ENCODE measurements around the gene EXOC6B.

Gene EXOC6B

DNA sequence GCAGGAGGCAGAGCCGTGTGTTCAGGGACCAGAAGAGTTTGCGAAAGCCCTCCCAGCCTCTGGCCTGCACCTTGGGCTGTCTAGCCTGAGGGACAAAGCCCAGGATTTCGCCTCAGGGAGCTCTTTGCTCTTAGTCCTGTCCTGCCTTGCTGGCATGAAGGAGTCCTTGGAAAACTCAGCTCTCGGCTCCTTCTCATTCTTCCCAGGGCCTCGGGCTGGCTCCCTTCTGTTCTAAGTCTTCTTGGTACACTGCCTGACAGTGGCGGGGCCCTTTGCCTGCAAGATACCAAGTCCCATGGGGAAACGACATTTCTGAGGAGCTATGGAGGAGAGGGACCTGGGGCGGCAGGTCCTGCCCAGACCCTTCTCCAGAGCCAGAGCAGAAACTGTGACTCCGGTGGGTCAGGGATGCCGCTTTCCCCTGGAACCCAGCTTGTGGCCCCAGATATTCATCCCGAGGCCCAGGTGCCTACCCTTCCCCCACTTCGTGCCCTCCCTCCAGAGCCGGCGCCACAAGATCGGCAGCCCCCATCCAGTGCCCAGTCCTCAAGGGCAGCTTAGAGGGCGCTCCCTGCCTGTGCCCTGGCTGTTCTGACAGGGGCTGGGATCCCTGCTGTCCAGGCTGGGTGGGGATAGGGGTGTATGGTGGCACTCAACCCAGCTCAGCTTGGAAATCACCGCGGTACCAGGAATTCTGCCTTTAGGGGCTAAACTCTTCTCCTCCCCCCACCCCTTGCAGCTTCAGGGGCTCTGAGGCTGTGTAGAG is 672.6 kb downstream of the EXOC6B start:
- no peak for DNase-seq

DNA sequence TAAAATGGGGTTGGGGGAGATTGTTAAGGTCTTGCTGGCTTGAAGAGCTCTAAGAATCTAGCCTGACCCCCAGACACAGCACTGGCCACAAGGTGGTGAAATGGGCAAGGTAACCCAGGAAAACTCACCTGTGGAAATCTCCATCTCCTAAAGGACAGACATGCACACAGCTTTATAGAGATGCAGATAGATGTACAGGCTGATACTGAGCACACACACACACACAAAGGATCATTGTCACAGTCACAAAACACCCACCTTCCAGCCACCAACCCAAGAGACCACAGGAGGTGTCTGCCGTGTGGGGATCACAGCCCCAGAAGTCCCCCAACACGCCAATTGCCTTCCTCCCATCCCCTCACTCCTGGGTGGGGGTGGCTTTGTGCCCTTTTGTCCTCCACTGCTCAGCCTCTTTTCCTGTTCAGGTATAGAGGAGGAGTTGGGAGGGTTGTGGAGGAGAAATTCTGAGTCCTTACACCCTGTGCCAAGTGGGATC is 674.9 kb downstream of the EXOC6B start:
- no peak for DNase-seq

DNA sequence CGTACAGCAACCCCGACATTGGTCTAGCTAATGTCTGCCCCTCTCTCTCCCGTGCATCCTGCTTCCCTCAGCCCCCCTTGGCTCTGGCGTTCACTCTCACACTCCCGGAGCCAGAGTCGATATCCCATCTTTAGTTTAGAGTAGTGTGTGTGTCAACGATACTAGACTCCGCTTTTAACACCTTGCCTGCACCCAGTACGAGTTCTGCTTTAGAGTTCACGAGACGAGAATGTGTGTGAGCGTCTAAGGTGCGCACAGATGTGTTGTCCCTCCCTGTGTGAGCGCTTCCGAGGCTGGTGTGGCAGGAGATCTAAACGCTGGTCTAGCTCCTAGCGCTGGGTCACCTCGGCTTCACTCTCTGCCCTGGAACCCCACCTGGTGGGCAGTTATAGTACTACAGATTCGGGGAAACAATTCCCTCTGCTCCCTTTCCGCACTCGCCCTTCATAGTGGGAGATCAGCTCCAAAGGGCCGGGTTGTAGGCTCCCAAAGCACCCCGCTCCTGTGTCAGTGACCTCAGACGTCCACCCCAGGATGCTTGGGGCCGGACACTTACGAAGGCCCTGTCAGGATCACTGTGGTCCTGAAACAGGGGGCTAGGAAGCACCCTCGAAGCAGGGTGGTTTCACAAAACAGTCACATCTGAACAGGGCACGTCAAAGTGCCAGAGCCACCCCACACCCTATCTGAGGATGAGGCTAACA is 675.5 kb downstream of the EXOC6B start:
- DNase-seq, result peak; percentile 61

DNA sequence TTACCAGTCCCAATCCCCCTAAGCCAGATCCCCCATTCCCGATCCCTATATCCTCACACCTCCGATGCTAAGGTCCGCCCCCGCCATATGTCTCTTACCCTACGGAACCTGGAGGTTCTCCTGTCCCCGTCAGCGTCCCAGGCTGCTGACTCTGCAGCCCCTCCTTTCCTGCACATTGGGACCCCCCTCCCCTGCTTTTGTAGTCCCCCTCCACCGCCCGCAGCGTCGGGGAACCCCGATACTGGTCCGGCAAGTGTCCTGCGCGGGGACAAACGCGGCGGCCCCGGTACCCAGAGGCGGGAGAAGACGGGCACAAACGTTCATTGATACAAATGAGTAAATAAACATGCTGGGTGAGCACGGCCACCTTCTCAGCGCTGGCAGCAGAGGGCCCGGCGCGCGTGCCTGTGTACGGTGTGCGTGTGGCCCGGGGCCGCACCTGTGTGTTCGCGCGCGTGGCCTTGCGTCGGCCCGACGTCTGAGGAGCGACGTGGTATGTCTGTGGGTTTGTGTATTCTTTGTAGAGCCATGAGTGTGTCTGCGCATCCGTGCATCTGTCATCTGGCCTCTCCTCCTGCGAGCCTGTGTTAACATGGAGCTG is 676.2 kb downstream of the EXOC6B start:
- DNase-seq, result no peak

DNA sequence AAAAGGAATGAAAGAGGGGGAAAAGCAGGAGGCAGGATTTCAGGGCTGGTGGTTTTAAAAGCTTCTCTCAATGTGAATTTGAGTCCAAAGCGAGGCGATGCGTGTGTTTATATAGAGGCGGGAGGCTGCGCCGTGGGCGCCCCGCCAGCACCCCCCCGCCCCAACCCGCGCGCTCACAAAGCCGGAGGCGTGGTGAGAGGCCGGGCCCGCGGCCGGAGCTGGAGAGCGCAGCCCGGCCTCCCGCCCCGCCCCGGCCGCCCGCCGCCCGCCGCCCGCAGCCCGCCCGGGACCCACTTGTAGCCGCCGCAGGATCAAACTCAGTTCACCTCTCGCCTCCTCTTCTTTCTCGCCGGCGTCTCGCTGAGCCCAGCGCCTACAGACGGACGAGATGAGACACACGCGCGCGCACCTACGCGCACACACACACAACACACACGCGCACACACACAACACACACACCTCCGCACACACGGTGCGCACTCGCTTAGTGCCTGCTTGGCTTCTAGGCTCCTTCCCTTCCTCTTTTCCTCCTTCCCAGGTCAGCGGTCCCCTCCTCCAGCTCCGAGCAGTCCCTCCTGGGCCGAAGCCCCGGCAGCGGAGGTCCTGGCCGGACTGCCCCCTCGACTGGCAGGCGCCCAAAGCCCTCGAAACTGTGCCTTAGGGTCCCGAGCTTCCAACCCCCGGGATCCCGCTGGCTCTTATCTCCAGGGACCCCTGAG is 676.8 kb downstream of the EXOC6B start:
- peak; percentile 41 for DNase-seq

DNA sequence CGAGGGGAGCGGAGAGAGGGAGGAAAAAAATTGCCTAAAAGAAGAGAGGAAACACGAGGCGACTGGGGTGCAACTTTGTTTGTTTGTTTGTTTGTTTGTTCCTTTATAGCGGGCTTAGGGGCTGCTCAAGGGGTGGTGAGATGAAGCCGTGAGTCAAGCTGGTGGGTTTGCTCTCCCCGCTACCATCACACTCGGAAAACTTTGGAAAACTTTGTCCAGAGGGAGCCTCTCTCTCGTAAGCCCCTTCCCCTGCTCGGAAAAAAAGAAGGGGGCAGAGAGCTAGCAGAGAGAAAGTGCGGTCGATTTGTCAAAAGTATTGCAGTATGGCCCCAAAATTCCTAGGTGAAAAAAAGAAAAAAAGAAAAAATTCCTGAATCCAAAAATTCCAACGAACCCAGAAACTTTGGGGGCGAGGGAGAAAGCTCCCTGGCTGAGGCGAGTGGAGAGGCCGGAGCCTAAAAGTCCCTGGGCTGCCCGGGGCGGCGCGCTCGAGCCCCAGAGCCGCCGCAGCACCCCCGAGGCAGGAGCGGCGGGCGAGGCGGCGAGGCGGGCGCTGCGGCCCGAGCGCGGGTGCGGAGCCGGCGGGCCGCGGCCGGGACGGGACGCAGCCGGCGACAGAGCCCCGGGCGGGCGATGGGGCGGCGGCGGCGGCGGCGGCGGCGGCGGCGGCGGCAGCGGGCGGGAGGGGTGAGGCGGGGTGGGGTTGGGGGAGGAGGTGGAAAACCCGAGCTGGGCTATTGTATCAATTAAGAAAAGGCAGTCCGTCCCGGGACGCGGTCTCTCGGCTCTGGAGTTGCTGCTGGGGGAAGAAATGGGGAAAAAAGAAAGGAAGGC is 677.6 kb downstream of the EXOC6B start:
- no peak for DNase-seq

DNA sequence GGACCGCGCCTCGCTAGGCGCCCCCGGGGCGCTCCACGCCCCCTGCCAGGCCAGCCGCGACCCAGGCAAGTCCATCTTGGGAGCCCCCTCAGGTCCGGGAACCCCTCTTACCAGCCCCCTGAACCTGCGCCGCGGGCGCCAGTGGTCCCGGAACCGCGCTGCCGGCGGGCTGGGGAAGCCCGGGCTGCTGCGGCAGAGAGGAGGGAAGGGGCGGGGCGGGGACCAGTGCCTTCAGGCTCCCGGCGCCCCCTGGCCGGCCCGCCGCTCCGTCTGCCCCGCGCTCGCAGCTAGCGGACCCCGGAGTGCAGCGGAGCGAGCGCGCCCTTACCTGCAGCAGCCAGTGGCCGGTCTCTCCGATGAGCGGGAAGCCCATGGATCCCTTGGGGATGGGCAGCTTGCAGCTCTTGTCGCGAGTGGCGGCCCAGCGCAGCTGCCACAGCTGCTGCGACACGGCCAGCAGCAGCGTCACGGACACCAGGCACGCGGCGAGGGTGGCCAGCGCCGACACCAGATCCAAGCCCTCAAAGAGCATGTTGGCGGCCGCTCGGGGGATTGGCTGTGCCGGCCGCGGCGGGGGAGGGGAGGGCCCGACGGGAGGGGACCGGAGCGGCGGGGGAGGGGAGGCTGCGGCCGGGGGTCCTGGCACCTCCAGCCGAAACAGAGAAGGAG is 678.4 kb downstream of the EXOC6B start, which contains the start of gene CYP26B1:
Gene CYP26B1 (minus strand): TSS at position 560 of the 669 bp plus-strand sequence. CDS start 28 bp downstream, at position 532.
- no peak for DNase-seq

DNA sequence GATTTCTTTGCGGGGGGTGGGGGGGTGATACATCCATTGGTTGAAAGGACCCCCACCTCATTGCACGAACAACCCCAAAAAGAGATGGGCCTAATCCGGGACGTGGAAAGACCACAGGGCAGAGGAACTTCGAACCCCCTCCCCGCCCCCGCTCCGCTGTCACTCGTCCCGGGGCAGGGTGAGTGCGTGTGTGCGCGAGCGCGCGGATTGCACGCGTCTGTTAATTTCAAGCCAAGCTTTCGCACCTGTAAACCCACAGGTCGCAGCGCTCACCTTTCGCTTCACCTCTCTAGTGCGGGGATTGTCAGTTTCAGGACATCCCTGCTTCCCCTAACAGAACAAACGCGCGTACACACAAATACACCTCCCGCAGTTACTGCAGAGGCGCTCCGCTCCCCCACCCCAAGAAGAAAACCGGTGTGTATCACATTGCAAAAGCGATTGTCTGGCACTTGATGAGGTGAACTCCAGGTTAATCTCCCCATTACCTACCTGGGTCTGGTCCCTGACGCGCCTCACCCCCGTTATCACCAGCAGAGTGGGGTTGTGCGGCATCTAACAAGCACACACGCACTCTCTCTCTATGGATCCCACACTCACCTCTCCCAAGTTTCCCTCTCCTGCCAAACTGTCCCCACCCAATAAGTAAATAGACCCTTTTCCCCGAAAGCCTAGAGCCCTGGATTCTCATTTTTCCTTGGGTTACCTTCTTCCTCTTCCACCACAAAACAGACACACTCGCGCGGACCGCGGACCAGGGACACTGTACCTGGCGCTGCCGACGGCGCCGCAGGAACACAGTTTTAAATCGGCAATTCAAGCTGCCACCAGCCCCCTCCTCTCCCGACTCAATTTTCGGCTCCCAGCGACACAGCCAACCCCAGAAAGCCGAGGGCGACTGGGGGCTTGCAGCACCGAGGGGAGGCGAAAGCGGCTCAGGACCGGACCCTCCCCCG is 679.2 kb downstream of the EXOC6B start:
- no peak for DNase-seq

DNA sequence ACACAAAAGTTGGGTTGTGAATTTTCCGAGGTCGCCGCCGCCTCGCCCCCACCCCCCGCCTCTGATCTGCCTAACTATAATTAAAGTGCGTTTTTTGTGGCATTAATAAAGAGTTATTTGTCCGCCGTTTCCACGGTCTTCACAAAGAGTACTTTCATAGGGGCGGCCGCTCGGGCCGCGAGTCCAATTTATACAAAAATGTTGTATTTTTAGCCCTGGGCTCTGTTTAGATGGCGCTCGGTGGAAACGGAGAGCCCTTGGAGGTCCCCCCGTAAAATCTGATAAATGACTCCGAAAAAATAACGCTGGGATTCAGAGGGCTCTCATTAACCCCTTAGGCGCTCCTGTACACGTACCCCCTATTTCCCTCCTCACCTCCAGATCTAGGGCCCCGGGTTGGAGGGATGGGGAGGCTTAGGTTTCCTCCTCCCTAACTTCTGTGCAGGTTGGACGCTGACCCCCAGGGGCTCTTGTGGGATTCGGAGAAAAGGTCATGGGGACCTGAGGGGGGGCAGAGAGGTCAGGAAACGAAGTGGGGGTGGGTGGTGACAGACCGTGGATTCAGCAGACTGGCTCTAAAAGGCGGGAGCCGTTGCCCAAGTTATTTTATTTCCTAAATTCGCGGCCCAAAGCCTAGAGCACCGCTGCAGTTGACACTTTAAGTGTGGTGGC is 680.0 kb downstream of the EXOC6B start:
- no peak for DNase-seq

DNA sequence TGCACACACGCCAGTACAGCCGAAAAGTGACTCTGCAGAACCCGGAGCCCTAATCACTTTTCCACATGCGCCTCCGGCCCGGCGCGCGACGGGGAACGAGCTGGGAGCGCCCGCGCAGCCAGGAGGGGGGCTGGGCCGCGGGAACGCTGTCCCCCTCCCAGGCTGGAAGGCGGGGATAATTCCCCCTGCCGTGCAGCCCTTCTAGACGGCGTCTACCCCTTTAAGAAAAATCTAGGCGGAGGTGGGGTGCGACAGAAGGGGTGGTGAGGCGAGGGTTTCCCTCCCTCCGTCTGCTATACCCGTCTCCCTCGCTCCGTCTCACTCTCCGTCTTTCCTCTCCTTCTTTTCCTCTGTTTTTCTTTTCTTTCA is 680.6 kb downstream of the EXOC6B start:
- DNase-seq, result no peak

DNA sequence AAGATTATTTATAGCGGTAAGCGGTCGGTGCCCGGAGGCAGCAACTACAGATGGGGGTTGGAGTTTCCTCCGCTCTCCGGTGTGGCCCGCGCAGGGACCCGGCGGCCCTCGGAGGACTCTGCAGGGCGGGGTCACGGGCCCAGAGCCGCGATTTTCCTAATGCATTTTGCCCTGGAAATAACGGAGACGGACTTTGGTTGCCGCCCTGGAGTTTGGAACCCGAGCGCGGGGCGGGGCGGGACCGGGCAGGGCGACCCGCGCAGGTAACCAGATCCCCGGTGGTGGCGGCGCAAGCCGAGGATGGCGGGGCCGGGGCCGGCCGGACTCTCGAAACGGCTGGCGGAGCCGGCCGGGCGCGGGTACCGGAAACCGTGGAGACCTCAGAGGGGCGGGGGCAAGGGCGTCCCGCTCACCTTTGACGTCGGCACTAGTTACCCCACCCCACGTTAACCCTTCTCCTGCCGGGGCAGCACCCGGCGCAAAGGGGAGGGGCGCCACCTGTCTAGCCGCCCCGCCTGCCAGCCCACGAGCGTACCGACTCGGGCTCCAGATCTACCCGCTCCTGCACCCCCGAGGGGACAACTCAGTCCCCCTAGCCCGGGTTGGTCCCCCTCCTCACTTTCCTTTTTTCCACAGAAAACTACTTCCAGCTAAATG is 681.1 kb downstream of the EXOC6B start:
- no peak for DNase-seq

DNA sequence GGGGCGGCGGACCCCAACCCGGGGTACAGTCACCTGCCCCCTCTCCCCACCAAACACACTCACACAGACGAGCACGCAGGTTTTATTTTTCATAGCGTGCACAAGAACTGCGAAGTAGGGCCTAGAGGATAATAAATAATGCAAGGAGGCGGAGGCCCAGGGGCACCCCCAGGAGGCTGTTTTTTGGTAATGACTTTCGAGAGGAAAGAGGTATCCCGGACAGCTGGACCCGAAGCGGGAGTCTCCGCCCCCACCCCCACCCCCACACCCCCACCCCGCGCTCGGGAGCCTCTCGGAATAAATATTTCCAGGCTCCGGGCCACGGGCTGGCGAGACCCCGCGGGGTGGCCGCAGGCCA is 681.6 kb downstream of the EXOC6B start:
- no peak for DNase-seq

DNA sequence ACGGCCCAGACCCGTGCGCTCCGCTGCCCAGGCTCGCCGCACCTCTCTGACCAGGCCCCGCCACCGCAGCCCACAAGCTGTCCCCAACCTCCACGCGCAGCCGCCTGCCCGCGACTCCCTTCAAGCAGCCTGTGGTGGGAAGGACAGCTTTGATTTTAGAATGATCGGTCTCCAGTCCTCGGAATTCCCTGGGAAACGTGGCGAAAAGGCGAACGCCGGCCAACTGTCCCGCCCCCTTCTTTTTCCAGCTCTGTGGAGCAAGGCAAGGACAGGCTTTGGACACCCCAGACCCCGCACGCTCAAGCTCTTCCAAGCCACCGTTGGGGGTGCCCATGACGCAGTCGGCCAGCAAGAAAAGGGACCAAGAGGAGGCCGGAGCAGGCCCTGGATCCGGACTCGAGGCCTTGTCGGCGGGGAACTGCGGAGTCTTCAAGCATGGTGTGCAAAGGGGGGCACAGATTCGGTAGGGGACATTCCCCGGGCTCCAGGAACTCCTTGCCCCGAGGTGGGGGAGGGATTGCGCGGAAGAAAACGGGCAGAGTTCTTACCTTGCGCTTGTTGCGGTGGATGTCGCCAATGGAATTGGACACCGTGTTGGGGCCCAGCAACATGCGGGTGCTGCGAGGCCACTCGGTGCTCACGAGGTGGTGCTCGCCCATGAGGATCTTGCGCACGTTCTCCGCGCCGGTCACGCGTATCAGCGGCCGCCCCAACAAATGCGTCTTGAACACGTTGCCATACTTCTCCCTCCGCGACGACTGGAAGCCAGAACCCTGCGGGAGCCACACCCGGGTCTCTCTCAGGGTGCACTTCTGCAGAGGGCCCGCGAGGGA is 682.2 kb downstream of the EXOC6B start:
- DNase-seq, result no peak

DNA sequence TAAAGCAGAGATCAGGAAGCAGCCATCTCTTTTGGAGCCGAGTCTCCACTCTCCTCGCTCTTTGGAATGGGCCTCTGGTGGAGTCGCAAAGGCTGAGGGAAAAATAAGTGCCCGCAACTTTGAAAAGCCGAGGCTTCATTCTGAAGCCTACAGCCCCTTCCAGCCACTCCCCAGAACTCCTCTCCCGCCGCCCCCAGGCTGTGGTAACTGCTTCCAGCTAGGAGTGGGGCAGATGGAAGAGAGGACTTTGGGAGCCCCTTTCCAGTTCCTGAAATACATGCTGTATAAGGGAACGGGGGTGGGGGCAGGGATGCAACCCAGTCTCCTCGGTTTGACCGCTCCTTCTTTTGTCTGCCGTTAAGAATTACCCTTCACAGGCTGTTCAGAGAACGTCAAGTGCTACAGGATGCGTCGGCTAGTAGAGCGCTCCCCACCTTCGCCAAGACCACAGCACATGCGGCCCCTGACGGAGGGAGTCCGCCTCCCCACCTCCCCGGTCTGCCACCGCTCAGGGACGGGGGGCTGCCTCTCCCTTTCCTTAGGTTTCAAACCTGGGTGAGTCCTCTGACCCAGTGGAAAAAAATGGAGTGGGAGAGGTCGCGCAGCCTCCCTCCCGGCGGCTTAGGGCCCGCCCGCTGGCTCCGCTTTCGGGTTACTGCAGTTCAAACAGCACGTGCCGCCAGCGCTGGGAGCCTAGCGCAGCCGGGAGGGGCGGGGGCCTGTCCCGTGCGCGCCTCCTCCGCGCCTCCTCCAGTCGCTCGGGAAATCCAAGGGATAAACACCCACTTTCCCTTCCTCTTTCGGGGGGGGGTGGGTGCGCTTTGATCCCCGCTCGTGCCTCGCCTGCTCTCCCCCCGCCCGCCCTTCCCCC is 683.0 kb downstream of the EXOC6B start:
- DNase-seq, result no peak

DNA sequence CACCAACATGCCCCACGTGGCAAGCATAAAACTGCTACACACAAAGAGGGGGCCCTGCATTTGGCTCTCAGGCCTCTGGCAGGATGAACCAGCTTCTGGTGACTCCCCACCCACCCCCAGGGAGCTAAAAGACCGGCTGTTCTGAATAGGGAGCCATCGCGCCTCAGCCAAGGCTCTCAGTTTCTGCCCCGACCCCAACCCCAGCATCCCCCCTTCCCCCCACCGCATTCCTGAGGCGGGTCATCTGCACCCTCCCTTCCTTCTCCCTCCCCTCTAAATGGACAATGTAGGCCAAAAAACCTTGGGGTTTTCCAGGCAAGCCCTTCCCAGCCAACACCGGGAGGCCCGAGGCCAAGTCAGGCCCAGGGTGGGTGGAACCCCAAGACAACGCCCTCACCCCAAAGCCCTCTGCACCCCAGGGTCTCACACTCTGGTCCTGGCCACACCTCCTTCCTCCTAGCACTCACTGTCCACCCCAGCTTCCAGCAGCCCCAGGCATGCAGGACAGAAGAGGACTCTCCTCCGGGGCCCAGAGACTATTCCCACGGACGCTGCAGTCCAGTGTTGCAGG is 683.9 kb downstream of the EXOC6B start:
- DNase-seq, result no peak

DNA sequence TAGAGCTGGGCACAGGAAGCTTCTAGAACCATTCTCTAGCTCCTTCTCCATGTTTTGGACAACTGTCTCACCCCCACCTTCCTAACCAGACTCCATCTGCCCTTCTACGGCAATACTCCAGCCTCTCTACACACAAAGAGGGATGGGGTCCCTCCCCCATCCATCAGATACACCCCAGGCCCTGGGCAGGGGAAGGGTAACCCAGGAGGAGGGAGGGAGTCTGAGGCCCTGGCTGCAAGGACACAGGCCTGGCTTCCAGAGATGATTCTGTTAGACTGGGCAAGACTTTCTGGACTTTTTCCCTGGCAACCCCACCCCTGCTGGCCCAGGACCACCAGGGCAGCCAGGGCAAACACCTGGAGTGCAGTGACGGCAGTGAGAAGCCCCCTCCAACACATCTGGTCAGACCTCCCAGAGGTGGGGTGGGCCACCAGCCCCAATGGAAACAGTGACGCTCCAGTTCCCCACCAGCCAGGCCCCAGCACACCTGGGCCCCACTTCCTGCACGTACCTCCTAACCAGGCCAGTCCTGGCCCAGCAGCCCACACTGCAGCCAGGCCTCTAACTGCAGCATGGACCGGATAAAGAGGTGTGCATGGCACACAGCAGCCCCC is 684.7 kb downstream of the EXOC6B start:
- no peak for DNase-seq

DNA sequence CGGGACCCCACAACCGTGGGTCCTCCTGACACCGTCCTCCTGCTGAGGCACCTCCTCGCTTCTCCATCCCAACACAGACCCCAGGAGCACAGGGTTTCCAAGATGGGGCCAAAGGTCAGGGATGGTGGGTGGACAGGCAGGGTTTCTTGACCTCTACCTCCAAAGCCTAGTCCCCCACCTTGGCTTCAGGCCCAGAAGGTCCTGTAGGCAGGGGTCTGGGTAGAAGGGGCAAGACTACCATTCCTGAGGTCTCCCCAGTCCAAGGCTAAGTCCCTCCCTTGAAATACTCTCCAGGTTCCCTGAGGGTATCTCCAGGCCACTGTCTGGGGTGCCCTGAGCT is 685.2 kb downstream of the EXOC6B start:
- no peak for DNase-seq

All from activated naive CD4-positive, alpha-beta T cell treated with anti-CD3 and anti-CD28 coated beads, Interleukin-2, amount 50 U/mL, for 16 hours (primary cell).